Stimulated activated CD8-positive, alpha-beta memory T cell treated with anti-CD3 and anti-CD28 coated beads, Interleukin-4, amount 100 ng/mL, for 1 hour (primary cell): Measurements from ENCODE around the gene DNAH1.
A peak's percentile ranks its signal among the peaks of the same experiment; 100 is the strongest.

ENCODE experiments used
- DNase-seq, 2 donors: peaks; one replicate each; pipeline ENCODE4 v3.0.0-alpha.2; 2020; ENCODE audit warnings: low read depth in 2 of 2, low spot score in 1 of 2

Gene DNAH1

GRCh38 chr3:52310861-52311575, 5.1 kb upstream of the DNAH1 start:
- DNase-seq, result peak; percentile 15 to 16

- DNase-seq, result no peak
Observed at GRCh38 chr3:52311576-52312119, 4.5 kb upstream of the DNAH1 start.

- DNase-seq, result no peak
Observed at GRCh38 chr3:52313188-52313773, 2.8 kb upstream of the DNAH1 start.

- no peak for DNase-seq
Observed at GRCh38 chr3:52313774-52314188, 2.3 kb upstream of the DNAH1 start.

- no peak for DNase-seq
Observed at GRCh38 chr3:52314489-52314888, 1.6 kb upstream of the DNAH1 start.

- DNase-seq, result no peak
Observed at GRCh38 chr3:52315006-52315405, 1.1 kb upstream of the DNAH1 start.

GRCh38 chr3:52317208-52318000, 1.3 kb downstream of the DNAH1 start:
- peak; percentile 18 to 49 for DNase-seq

GRCh38 chr3:52318186-52318816, 2.2 kb downstream of the DNAH1 start:
- no peak for DNase-seq

GRCh38 chr3:52319921-52320595, 3.9 kb downstream of the DNAH1 start:
- DNase-seq, result no peak

- DNase-seq, result no peak
Observed at GRCh38 chr3:52321481-52321880, 5.4 kb downstream of the DNAH1 start.

- no peak for DNase-seq
Observed at GRCh38 chr3:52322466-52322865, 6.3 kb downstream of the DNAH1 start.

GRCh38 chr3:52323526-52324295, 7.6 kb downstream of the DNAH1 start:
- no peak for DNase-seq

GRCh38 chr3:52324676-52325075, 8.6 kb downstream of the DNAH1 start:
- no peak for DNase-seq

- no peak for DNase-seq
Observed at GRCh38 chr3:52325686-52326085, 9.6 kb downstream of the DNAH1 start.

GRCh38 chr3:52326976-52327375, 10.9 kb downstream of the DNAH1 start:
- no peak for DNase-seq

GRCh38 chr3:52327486-52328290, 11.6 kb downstream of the DNAH1 start:
- DNase-seq, result no peak

GRCh38 chr3:52328536-52329080, 12.5 kb downstream of the DNAH1 start:
- DNase-seq, result no peak

- DNase-seq, result no peak
Observed at GRCh38 chr3:52330194-52330805, 14.2 kb downstream of the DNAH1 start.

- DNase-seq, result no peak
Observed at GRCh38 chr3:52331091-52331490, 15.0 kb downstream of the DNAH1 start.
